Naive thymus-derived CD4-positive, alpha-beta T cell (primary cell): Measurements from ENCODE around the gene RNF111. TPM values are rescaled to one million over a fixed set of nuclear protein-coding genes. Genes with fewer than 3 reads are reported as not detected.
A peak's percentile ranks its signal among the peaks of the same experiment; 100 is the strongest.
"Not testable (repeated sequence)": the region's sequence is repeated elsewhere in the genome, so short reads cannot be mapped to it uniquely, and the experiment has no call there.

Source experiments
- ATAC-seq: fragments of 150-1000 bp; cut with Tn5 transposase; 2 replicates; pipeline ENCODE4 v1.10.0; 2021; ENCODE audit warnings: mild to moderate bottlenecking, moderate library complexity
- CTCF ChIA-PET: fragments of 350-600 bp; sonication (Branson Sonifier 250); formaldehyde crosslinking; loops from one replicate; lab custom pipeline; 2021; ENCODE audit warnings: antibody characterized with exemption; lab: Charles Lee
- POLR2A ChIA-PET: fragments of 350-600 bp; sonication (Branson Sonifier 250); formaldehyde crosslinking; loops from one replicate; lab custom pipeline; 2021; ENCODE audit warnings: antibody characterized with exemption, inconsistent platforms; lab: Charles Lee
- DNase-seq, 9 donors: peaks; one replicate each; pipeline versions ENCODE4 v3.0.0 to v3.0.0-alpha.2; 2020 to 2022; ENCODE audit warnings: mixed read lengths in 1 of 9
- H3K27ac ChIP-seq: one replicate; pipeline ENCODE4 v1.7.0; 2013; ENCODE audit warnings: mild to moderate bottlenecking, low read depth, low read length, moderate library complexity
- H3K27me3 ChIP-seq, 2 donors: one replicate each; pipeline ENCODE4 v1.7.0; 2013; ENCODE audit warnings: low read length in 2 of 2, mild to moderate bottlenecking in 2 of 2, moderate library complexity in 2 of 2; ENCODE audit not compliant: control insufficient read depth in 2 of 2, insufficient read depth in 2 of 2
- H3K36me3 ChIP-seq, 3 experiments: 1 replicate in 2 of 3; 2 replicates in 1 of 3; pipeline ENCODE4 v1.7.0; 2013; ENCODE audit warnings: low read length in 3 of 3, mild to moderate bottlenecking in 3 of 3, moderate library complexity in 1 of 3; ENCODE audit not compliant: insufficient read depth in 3 of 3, control insufficient read depth in 2 of 3
- H3K4me1 ChIP-seq, 2 donors: one replicate each; pipeline ENCODE4 v1.7.0; 2013; ENCODE audit warnings: low read length in 2 of 2, mild to moderate bottlenecking in 2 of 2, moderate library complexity in 1 of 2; ENCODE audit not compliant: control insufficient read depth in 2 of 2, insufficient read depth in 2 of 2
- H3K4me3 ChIP-seq: 2 replicates; pipeline ENCODE4 v1.7.0; 2013; ENCODE audit warnings: mild to moderate bottlenecking, low read length
- H3K9me3 ChIP-seq, 3 experiments: 1 replicate in 2 of 3; 2 replicates in 1 of 3; pipeline ENCODE4 v1.7.0; 2013; ENCODE audit warnings: low read length in 3 of 3; ENCODE audit not compliant: control insufficient read depth in 2 of 3
- H3K27ac Mint-ChIP-seq, 9 donors: one replicate each; pipeline ENCODE4 v1.8.0; 2020 to 2022; ENCODE audit warnings: mixed read lengths in 9 of 9, mild to moderate bottlenecking in 8 of 9, moderate library complexity in 5 of 9, inconsistent platforms in 2 of 9
- H3K27me3 Mint-ChIP-seq, 5 donors: one replicate each; pipeline ENCODE4 v1.8.0; 2021 to 2022; ENCODE audit warnings: mixed read lengths in 5 of 5, mild to moderate bottlenecking in 1 of 5
- H3K36me3 Mint-ChIP-seq, 5 donors: one replicate each; pipeline ENCODE4 v1.8.0; 2020 to 2022; ENCODE audit warnings: mixed read lengths in 5 of 5, mild to moderate bottlenecking in 3 of 5, inconsistent platforms in 1 of 5
- H3K4me1 Mint-ChIP-seq, 7 donors: one replicate each; pipeline ENCODE4 v1.8.0; 2020 to 2022; ENCODE audit warnings: mixed read lengths in 7 of 7, mild to moderate bottlenecking in 3 of 7, inconsistent platforms in 1 of 7
- H3K4me3 Mint-ChIP-seq, 10 donors: one replicate each; pipeline ENCODE4 v1.8.0; 2020 to 2022; ENCODE audit warnings: mild to moderate bottlenecking in 10 of 10, mixed read lengths in 10 of 10, moderate library complexity in 6 of 10, inconsistent platforms in 2 of 10
- H3K9me3 Mint-ChIP-seq, 11 donors: one replicate each; pipeline ENCODE4 v1.8.0; 2020 to 2022; ENCODE audit warnings: mixed read lengths in 11 of 11, mild to moderate bottlenecking in 4 of 11, inconsistent platforms in 1 of 11, moderate library complexity in 1 of 11
- intact Hi-C, 2 donors: fragments of 100-400 bp; cut with micrococcal nuclease; formaldehyde crosslinking; loops; one replicate each; pipeline ENCODE4 v1.15.1; 2023
- polyA plus RNA-seq, 2 donors: library from polyadenylated mRNA; unstranded; fragments of 300-500 nt; fragmentation: Illumina TruSeq; gene quantifications; one replicate each; pipeline ENCODE4 v1.2.3, GENCODE V29; 2021
- total RNA-seq, 6 experiments: library from RNA in 5 of 6; stranded (reverse) in 5 of 6; gene quantifications; 1 replicate in 5 of 6; 2 replicates in 1 of 6; pipeline ENCODE4 v1.2.3 and lab custom pipeline; 2021 to 2026

Gene RNF111
- total and polyA plus RNA-seq, 7 experiments from 2014 or later, result 16.1 to 61.1 (median 51.2) TPM

- H3K9me3 ChIP-seq, result no peaks in the 10 kb centered on the region
- H3K4me1 ChIP-seq, result peaks cover 17 to 25% of the 10 kb centered on the region in 2 donors
- ATAC-seq (peak; percentile 58), DNase-seq (peak in 6 of 9 donors; percentile 19 to 71 (median 38))
- peaks cover 0 to 14% (median 5%) of the 10 kb centered on the region in 3 experiments for H3K36me3 ChIP-seq
- Mint-ChIP-seq H3K4me3 (peak overlapping the region; percentile 89 to 100 (median 96)), H3K27ac (peak overlapping the region; percentile 87 to 96 (median 94)), H3K36me3 (peaks cover 3 to 14% (median 13%) of the 10 kb centered on the region in 5 donors), H3K27me3 (peaks cover 0 to 13% (median 0%) of the 10 kb centered on the region in 5 donors), H3K4me1 (peaks cover 33 to 56% (median 53%) of the 10 kb centered on the region in 7 donors), H3K9me3 (no peaks in the 10 kb centered on the region)
- no peaks in the 10 kb centered on the region for H3K27me3 ChIP-seq
- peak overlapping the region; percentile 83 for H3K4me3 ChIP-seq
- intact Hi-C loops, result loop anchor here (2.0 to 10.0 kb wide), 7 partner anchors 65 to 1409 kb away; partner anchors contain the start of genes GTF2A2 (in 2 of the 2), ANXA2 (in 1 of the 2), BNIP2 (in 1 of the 2) and MINDY2 (in 1 of the 2)
- H3K27ac ChIP-seq, result peak overlapping the region; percentile 91
- ChIA-PET POLR2A (interaction anchor here (0.9 to 1.8 kb wide), 4 partner anchors 19 to 541 kb away, joined by 3 to 5 read pairs (median 4); no protein-coding TSS in a partner anchor), CTCF (interaction anchor here (1.2 kb wide), 1 partner anchor 8 kb away, joined by 4 read pairs; no protein-coding TSS in a partner anchor)
These were observed 733 bp downstream of the RNF111 start for GRCh38 chr15:58988006-58988785.

GRCh38 chr15:58992181-58992580, 4.7 kb downstream of the RNF111 start:
- no peak overlapping the region for H3K27ac ChIP-seq
- Mint-ChIP-seq H3K27ac (peak overlapping the region in 1 of 9 donors; percentile 66), H3K27me3 (no peaks in the 10 kb centered on the region), H3K36me3 (peaks cover 3 to 22% (median 19%) of the 10 kb centered on the region in 5 donors), H3K4me3 (no peak overlapping the region), H3K9me3 (no peaks in the 10 kb centered on the region), H3K4me1 (peaks cover 40 to 68% (median 60%) of the 10 kb centered on the region in 7 donors)
- no peaks in the 10 kb centered on the region for H3K27me3 ChIP-seq
- DNase-seq (no peak), ATAC-seq (no peak)
- ChIA-PET POLR2A (no interaction called here), CTCF (no interaction called here)
- intact Hi-C loops, result no loop called here
- H3K4me3 ChIP-seq, result no peak overlapping the region
- peaks cover 17 to 25% of the 10 kb centered on the region in 2 donors for H3K4me1 ChIP-seq
- H3K9me3 ChIP-seq, result no peaks in the 10 kb centered on the region
- H3K36me3 ChIP-seq, result peaks cover 0 to 14% (median 5%) of the 10 kb centered on the region in 3 experiments

GRCh38 chr15:58994906-58995453, 7.5 kb downstream of the RNF111 start:
- H3K27ac Mint-ChIP-seq, result peak overlapping the region in 1 of 9 donors; percentile 9
- Histone ChIP-seq H3K9me3 (no peaks in the 10 kb centered on the region), H3K27ac (no peak overlapping the region), H3K27me3 (no peaks in the 10 kb centered on the region), H3K36me3 (peaks cover 0 to 7% (median 5%) of the 10 kb centered on the region in 3 experiments), H3K4me3 (no peak overlapping the region), H3K4me1 (peaks cover 9 to 15% of the 10 kb centered on the region in 2 donors)
- intact Hi-C loops, result no loop called here
- H3K36me3 Mint-ChIP-seq, result peaks cover 3 to 27% (median 22%) of the 10 kb centered on the region in 5 donors
- ATAC-seq (no peak), DNase-seq (no peak)
- H3K27me3 Mint-ChIP-seq, result no peaks in the 10 kb centered on the region
- H3K4me1 Mint-ChIP-seq, result peaks cover 31 to 69% (median 55%) of the 10 kb centered on the region in 7 donors
- peak overlapping the region in 4 of 10 donors; percentile 10 to 20 (median 14) for H3K4me3 Mint-ChIP-seq
- ChIA-PET POLR2A (no interaction called here), CTCF (no interaction called here)
- no peaks in the 10 kb centered on the region for H3K9me3 Mint-ChIP-seq

GRCh38 chr15:58999694-59000093, 12.2 kb downstream of the RNF111 start:
- intact Hi-C loops, result no loop called here
- no peak overlapping the region for H3K4me3 ChIP-seq
- peaks cover 0 to 33% (median 14%) of the 10 kb centered on the region in 5 donors for H3K36me3 Mint-ChIP-seq
- H3K27ac ChIP-seq, result no peak overlapping the region
- H3K4me3 Mint-ChIP-seq, result peak overlapping the region in 2 of 10 donors; percentile 17 to 54
- POLR2A ChIA-PET, result no interaction called here
- peak overlapping the region in 2 of 9 donors; percentile 51 for H3K27ac Mint-ChIP-seq
- peaks cover 0 to 4% of the 10 kb centered on the region in 2 donors for H3K4me1 ChIP-seq
- H3K9me3 ChIP-seq, result no peaks in the 10 kb centered on the region
- H3K27me3 ChIP-seq, result no peaks in the 10 kb centered on the region
- H3K36me3 ChIP-seq, result peaks cover 0 to 1% (median 0%) of the 10 kb centered on the region in 3 experiments
- CTCF ChIA-PET, result no interaction called here
- ATAC-seq (no peak), DNase-seq (no peak)
- H3K4me1 Mint-ChIP-seq, result peaks cover 31 to 77% (median 60%) of the 10 kb centered on the region in 7 donors
- H3K9me3 Mint-ChIP-seq, result peaks cover 0 to 1% (median 0%) of the 10 kb centered on the region in 11 donors
- no peaks in the 10 kb centered on the region for H3K27me3 Mint-ChIP-seq

GRCh38 chr15:59000251-59000650, 12.8 kb downstream of the RNF111 start:
- H3K4me3 ChIP-seq, H3K9me3 Mint-ChIP-seq, ATAC-seq, H3K36me3 ChIP-seq, intact Hi-C loops, H3K27me3 Mint-ChIP-seq, H3K4me1 ChIP-seq, H3K27ac Mint-ChIP-seq, DNase-seq, H3K27ac ChIP-seq, H3K9me3 ChIP-seq, H3K27me3 ChIP-seq: not testable (repeated sequence)
- Mint-ChIP-seq H3K36me3 (peaks cover 0 to 35% (median 10%) of the 10 kb centered on the region in 5 donors), H3K4me3 (peak overlapping the region in 2 of 10 donors; percentile 16 to 27), H3K4me1 (peaks cover 28 to 76% (median 60%) of the 10 kb centered on the region in 7 donors)
- ChIA-PET CTCF (interaction anchor here (0.8 kb wide), 1 partner anchor 9 kb away, joined by 3 read pairs; no protein-coding TSS in a partner anchor), POLR2A (interaction anchor here (0.7 kb wide), 1 partner anchor 9 kb away, joined by 7 read pairs; no protein-coding TSS in a partner anchor)

- Mint-ChIP-seq H3K27ac (peak overlapping the region in 1 of 9 donors; percentile 63), H3K4me1 (peaks cover 32 to 79% (median 72%) of the 10 kb centered on the region in 7 donors), H3K9me3 (peaks cover 0 to 1% (median 0%) of the 10 kb centered on the region in 11 donors), H3K36me3 (peaks cover 0 to 46% (median 20%) of the 10 kb centered on the region in 5 donors), H3K27me3 (no peaks in the 10 kb centered on the region), H3K4me3 (no peak overlapping the region)
- no peaks in the 10 kb centered on the region for H3K9me3 ChIP-seq
- ChIA-PET CTCF (no interaction called here), POLR2A (no interaction called here)
- H3K27me3 ChIP-seq, result no peaks in the 10 kb centered on the region
- peaks cover 0 to 4% of the 10 kb centered on the region in 2 donors for H3K4me1 ChIP-seq
- H3K36me3 ChIP-seq, result peaks cover 0 to 6% (median 0%) of the 10 kb centered on the region in 3 experiments
- no peak overlapping the region for H3K4me3 ChIP-seq
- no peak for DNase-seq
- no peak for ATAC-seq
- intact Hi-C loops, result no loop called here
- no peak overlapping the region for H3K27ac ChIP-seq
These were observed 14.5 kb downstream of the RNF111 start for GRCh38 chr15:59001946-59002345.
